ENCODE results near the gene HSDL1.

DNA sequence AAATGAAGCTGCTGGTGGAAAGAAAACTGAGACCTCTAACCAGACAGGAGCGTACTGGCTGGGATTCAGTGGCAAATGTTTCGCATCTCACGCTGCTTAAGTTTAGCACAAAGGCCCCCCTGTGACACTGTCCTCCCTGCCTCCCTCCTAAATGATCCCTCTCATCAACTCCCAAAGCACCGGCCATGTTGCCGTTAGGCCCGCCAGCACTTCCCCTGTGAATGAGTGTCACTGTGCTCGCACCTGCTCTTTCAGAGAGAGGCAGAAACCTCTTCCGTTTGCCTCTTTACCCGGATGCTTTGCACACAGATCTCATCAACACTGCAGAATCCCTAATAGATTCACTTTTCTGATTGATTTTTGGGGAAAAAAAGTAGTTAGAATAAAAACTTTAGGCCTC is 54.8 kb downstream of the HSDL1 start:
- TF ChIP-seq EZH2 (IDR thresholded peaks at IDR 0.05; ENCODE audit: borderline replicate concordance, insufficient read depth, low read length, poor library complexity, severe bottlenecking) = no peak
- no peak for TF ChIP-seq CTCF (IDR thresholded peaks at IDR 0.05; ENCODE audit: poor library complexity, severe bottlenecking)
- TF ChIP-seq POLR2AphosphoS5 (IDR thresholded peaks at IDR 0.05) = no peak
